ENCODE measurements around the gene ERVV-1. TPM values are rescaled to one million over a fixed set of nuclear protein-coding genes. Genes with fewer than 3 reads are reported as not detected.

The ERVV-1 gene
- total and polyA plus RNA-seq, 2 of the 4 experiments (the other 2 are of a cell fraction), result not detected

DNA sequence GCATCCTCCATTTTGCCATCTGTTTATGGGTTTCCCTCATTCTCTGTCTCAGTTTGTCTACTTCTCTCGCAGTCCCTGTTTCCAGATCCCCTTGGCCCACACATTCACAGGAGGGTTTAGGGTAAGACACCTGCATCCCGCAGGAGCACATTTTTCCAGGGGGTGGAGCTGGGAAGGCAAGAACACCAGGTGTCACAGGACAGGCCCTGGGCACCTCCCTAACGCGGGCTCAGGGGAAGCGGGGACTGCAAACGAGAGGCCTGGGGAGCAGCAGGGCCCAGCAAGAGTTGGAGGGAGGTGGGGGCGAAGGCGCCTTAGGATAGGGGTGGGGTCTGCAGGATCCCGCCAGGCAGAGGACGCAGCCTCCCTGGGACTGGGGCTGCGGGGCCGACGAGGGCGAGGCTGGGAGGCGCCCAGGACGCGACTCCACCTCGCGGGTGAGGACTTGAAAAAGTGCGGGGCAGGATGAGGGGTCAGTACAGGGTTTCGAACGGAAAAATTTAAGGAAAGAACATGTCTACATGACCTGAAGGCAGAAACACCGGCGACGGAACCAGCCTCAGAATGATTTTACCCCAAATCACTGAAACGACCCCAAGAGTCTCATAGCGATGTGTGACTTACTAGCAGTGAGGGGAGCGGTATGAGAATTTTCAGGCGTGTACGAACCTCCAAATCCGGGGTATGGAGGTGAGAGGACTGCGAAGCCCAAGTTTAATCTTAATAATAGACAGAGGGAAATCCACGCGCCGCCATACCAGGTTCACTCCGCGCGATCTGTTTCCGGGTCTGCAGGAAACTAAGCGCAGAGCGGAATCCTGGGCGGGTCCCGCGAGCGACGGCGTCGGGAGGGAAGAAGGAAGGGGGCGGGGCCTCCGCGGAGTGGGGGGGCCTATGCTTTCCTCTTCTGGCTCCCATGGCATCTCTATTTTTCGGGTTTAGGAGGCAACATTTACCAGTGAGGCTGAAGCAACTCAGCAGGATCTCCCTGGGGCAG is 23.7 kb downstream of the ERVV-1 start:
- Histone ChIP-seq H3K23ac (ENCODE audit: low read depth, low read length) (no peak overlapping the region; the same call in 1 of the 2 replicates), H4K5ac (ENCODE audit: low read depth, low read length) (peak overlapping the region; percentile 97), H2AK5ac (ENCODE audit: low read depth, low read length) (no peak overlapping the region), H4K20me1 (ENCODE audit: insufficient read depth, low read length) (no peaks in the 10 kb centered on the region), H3K4ac (ENCODE audit: low read depth, low read length) (0 out of 2 replicates have a peak overlapping the region, but pooled peaks have one; percentile 18), H2AFZ (replicated peaks; ENCODE audit: low read length, poor library complexity) (peak overlapping the region; percentile 82), H3K18ac (ENCODE audit: low read depth, low read length) (0 out of 2 replicates have a peak overlapping the region, but pooled peaks have one; percentile 5), H3K4me1 (ENCODE audit: control insufficient read depth, insufficient read depth, low read length) (no peaks in the 10 kb centered on the region), H2AK9ac (replicated peaks; ENCODE audit: low read depth, low read length, poor library complexity) (peak overlapping the region; percentile 74), H3K9me3 (ENCODE audit: control insufficient read depth, insufficient read depth, low read length) (peaks cover 8% of the 10 kb centered on the region; the same call in 1 of the 2 replicates), H3K79me1 (ENCODE audit: low read depth in 1 of 2, low read length in 2 of 2) (no peaks in the 10 kb centered on the region), H3K4me2 (ENCODE audit: low read depth, low read length) (peak overlapping the region; percentile 89), H2BK120ac (ENCODE audit: low read depth, low read length) (no peak overlapping the region), H3K14ac (replicated peaks; ENCODE audit: low read depth, low read length) (no peak overlapping the region; the same call in 1 of the 2 replicates), H3K4me3 (ENCODE audit: insufficient read depth, low read depth, low read length) (peak overlapping the region; percentile 53), H4K91ac (ENCODE audit: insufficient read depth, low read depth, low read length) (no peak overlapping the region; the same call in 1 of the 2 replicates), H3K36me3 (ENCODE audit: control insufficient read depth, insufficient read depth, low read length) (no peaks in the 10 kb centered on the region), H3K56ac (ENCODE audit: extremely low read depth, insufficient read depth, low read length) (no peak overlapping the region; the same call in 1 of the 2 replicates), H2BK20ac (ENCODE audit: low read depth, low read length) (no peak overlapping the region), H3K9ac (ENCODE audit: low read depth, low read length) (peak overlapping the region; percentile 68), H3K27ac (ENCODE audit: insufficient read depth, low read length) (no peak overlapping the region), H2BK5ac (ENCODE audit: low read depth, low read length, poor library complexity, severe bottlenecking) (no peak overlapping the region), H2BK15ac (ENCODE audit: low read depth, low read length) (no peak overlapping the region), H4K8ac (ENCODE audit: low read depth in 2 of 2, low read length in 2 of 2) (peak overlapping the region; percentile 81 to 87), H3K9me1 (ENCODE audit: insufficient read depth, low read length) (no peaks in the 10 kb centered on the region), H3K27me3 (ENCODE audit: control insufficient read depth, insufficient read depth, low read length) (no peaks in the 10 kb centered on the region)
- peak; percentile 41 for DNase-seq
- BruUV-seq (replicated peaks), result no TSS peak
- TF ChIP-seq NFE2L2 (IDR thresholded peaks at IDR 0.05; ENCODE audit: low read depth, low read length) (no peak), RAD21 (IDR thresholded peaks at IDR 0.05; ENCODE audit: low read length) (no peak), RFX5 (IDR thresholded peaks at IDR 0.05; ENCODE audit: low read depth, low read length) (no peak), CEBPB (IDR thresholded peaks at IDR 0.05; ENCODE audit: low read depth, low read length) (no peak), POLR2A (IDR thresholded peaks at IDR 0.05; ENCODE audit: low read depth, low read length) (no peak), FOS (IDR thresholded peaks at IDR 0.05; ENCODE audit: low read depth, low read length) (no peak), MAZ (IDR thresholded peaks at IDR 0.05; ENCODE audit: borderline replicate concordance, low read depth, low read length) (no peak), BHLHE40 (IDR thresholded peaks at IDR 0.05; ENCODE audit: low read depth, low read length) (no peak)
- TF ChIP-seq, protein P1, sequence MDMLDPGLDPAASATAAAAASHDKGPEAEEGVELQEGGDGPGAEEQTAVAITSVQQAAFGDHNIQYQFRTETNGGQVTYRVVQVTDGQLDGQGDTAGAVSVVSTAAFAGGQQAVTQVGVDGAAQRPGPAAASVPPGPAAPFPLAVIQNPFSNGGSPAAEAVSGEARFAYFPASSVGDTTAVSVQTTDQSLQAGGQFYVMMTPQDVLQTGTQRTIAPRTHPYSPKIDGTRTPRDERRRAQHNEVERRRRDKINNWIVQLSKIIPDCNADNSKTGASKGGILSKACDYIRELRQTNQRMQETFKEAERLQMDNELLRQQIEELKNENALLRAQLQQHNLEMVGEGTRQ (IDR thresholded peaks at IDR 0.05; ENCODE audit: low read depth, low read length), result no peak
- TF ChIP-seq, protein P2, sequence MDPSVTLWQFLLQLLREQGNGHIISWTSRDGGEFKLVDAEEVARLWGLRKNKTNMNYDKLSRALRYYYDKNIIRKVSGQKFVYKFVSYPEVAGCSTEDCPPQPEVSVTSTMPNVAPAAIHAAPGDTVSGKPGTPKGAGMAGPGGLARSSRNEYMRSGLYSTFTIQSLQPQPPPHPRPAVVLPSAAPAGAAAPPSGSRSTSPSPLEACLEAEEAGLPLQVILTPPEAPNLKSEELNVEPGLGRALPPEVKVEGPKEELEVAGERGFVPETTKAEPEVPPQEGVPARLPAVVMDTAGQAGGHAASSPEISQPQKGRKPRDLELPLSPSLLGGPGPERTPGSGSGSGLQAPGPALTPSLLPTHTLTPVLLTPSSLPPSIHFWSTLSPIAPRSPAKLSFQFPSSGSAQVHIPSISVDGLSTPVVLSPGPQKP (IDR thresholded peaks at IDR 0.05; ENCODE audit: borderline replicate concordance, low read depth, low read length), result no peak
- dilution Hi-C loops (cut with HindIII; ENCODE audit: low sequenced_read_pairs, unreplicated experiment) (no loop called here), intact Hi-C loops (cut with micrococcal nuclease) (no loop called here), in situ Hi-C loops (cut with MboI; ENCODE audit: low sequenced_read_pairs) (no loop called here)
- POLR2A ChIA-PET (ENCODE audit: unreplicated experiment), result no interaction called here
- WGBS, 2 experiments (ENCODE audit: extremely low coverage in 2 of 2, insufficient read length in 1 of 2), result 4% methylated on average over 8 of the region's 52 CpGs; no CpG with 5 or more reads in 1 of the 2 experiments
- CTCF ChIA-PET, result no interaction called here
- ATAC-seq (ENCODE audit: low read depth), result peak; percentile 99

Measured in IMR-90 (cell line).